GOT3 (cell line): ENCODE measurements around the gene SNN.

Source experiments
- DNase-seq: peaks from one replicate; lab custom pipeline; 2025; ENCODE audit warnings: mixed read lengths; lab: John Stamatoyannopoulos, UW

The SNN gene

GRCh38 chr16:11667221-11667823, 933 bp upstream of the SNN start:
- no peak for DNase-seq

- DNase-seq = no peak
These were observed 546 bp downstream of the SNN start for GRCh38 chr16:11668623-11669379.

GRCh38 chr16:11669380-11670146, 1.3 kb downstream of the SNN start:
- no peak for DNase-seq

- no peak for DNase-seq
These were observed 2.2 kb downstream of the SNN start for GRCh38 chr16:11670171-11671131.

- no peak for DNase-seq
These were observed 3.0 kb downstream of the SNN start for GRCh38 chr16:11671271-11671670.

- DNase-seq = no peak
These were observed 3.4 kb downstream of the SNN start for GRCh38 chr16:11671676-11672075.

- no peak for DNase-seq
These were observed 4.2 kb downstream of the SNN start for GRCh38 chr16:11672206-11673090.

GRCh38 chr16:11673091-11674000, 5.1 kb downstream of the SNN start:
- DNase-seq = no peak

GRCh38 chr16:11674001-11674817, 6.0 kb downstream of the SNN start:
- DNase-seq = no peak

- DNase-seq = no peak
These were observed 6.7 kb downstream of the SNN start for GRCh38 chr16:11674818-11675560.

GRCh38 chr16:11675561-11676511, 7.6 kb downstream of the SNN start:
- DNase-seq = no peak

GRCh38 chr16:11676799-11677198, 8.5 kb downstream of the SNN start:
- DNase-seq = no peak

GRCh38 chr16:11677451-11677951, 9.2 kb downstream of the SNN start:
- no peak for DNase-seq

GRCh38 chr16:11677959-11678881, 10.0 kb downstream of the SNN start:
- DNase-seq = no peak

- no peak for DNase-seq
These were observed 11.0 kb downstream of the SNN start for GRCh38 chr16:11679250-11679649.
